ENCODE measurements around the gene ANKRD11.
"Not testable (repeated sequence)": the region's sequence is repeated elsewhere in the genome, so short reads cannot be mapped to it uniquely, and the experiment has no call there.

ANKRD11 gene

GRCh38 chr16:89332243-89332901, 158.0 kb downstream of the ANKRD11 start:
- H3K4me3 ChIP-seq (ENCODE audit: control insufficient read depth, low read depth, low read length): no peak overlapping the region
- no peak for DNase-seq (ENCODE audit: low read depth)
- TF ChIP-seq CTCF (IDR thresholded peaks at IDR 0.05; ENCODE audit: control insufficient read depth, insufficient read depth, low read depth, low read length, missing control alignments): no peak

DNA sequence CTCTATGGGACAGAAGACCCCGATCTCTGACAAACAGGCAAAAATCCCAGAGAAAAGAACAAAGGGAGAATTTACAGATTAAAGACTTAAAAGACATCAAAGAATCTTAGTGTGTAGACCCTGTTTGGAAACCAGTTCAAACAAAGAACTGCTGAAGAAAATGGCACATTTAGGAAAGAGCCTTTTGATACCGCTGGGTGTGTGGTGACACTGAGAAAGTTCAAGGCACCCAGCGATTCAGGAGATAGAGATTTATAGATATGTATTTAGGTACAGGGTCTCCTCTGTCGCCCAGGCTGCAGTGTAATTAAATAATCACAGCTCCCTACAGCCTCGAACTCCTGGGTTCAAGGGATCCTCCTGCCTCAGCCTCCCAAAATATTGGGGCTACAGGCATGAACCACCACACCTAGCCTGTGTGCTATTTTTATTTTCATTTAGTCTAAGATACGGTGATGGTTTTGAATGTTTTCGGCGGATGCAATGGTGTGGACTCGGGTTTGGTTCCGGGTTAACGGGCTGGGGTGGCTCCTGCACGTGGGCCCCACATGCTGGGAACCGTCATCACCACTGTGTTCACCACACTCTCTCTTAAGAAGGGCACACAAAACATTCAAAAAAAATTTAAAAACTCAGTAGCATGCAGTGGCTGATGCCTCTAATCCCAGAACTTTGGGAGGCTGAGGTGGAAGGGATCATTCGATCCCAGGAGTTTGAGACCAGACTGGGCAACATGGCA, 158.8 kb downstream of the ANKRD11 start:
- H3K4me3 ChIP-seq (ENCODE audit: control insufficient read depth, low read depth, low read length): no peak overlapping the region
- TF ChIP-seq CTCF (IDR thresholded peaks at IDR 0.05; ENCODE audit: control insufficient read depth, insufficient read depth, low read depth, low read length, missing control alignments): no peak
- no peak for DNase-seq (ENCODE audit: low read depth)

- TF ChIP-seq CTCF (IDR thresholded peaks at IDR 0.05; ENCODE audit: control insufficient read depth, insufficient read depth, low read depth, low read length, missing control alignments): no peak
- H3K4me3 ChIP-seq (ENCODE audit: control insufficient read depth, low read depth, low read length): no peak overlapping the region
- no peak for DNase-seq (ENCODE audit: low read depth)
Observed at GRCh38 chr16:89330177-89330856, 160.0 kb downstream of the ANKRD11 start.

GRCh38 chr16:89329830-89330176, 160.6 kb downstream of the ANKRD11 start:
- H3K4me3 ChIP-seq (ENCODE audit: control insufficient read depth, low read depth, low read length); DNase-seq (ENCODE audit: low read depth): not testable (repeated sequence)

DNA sequence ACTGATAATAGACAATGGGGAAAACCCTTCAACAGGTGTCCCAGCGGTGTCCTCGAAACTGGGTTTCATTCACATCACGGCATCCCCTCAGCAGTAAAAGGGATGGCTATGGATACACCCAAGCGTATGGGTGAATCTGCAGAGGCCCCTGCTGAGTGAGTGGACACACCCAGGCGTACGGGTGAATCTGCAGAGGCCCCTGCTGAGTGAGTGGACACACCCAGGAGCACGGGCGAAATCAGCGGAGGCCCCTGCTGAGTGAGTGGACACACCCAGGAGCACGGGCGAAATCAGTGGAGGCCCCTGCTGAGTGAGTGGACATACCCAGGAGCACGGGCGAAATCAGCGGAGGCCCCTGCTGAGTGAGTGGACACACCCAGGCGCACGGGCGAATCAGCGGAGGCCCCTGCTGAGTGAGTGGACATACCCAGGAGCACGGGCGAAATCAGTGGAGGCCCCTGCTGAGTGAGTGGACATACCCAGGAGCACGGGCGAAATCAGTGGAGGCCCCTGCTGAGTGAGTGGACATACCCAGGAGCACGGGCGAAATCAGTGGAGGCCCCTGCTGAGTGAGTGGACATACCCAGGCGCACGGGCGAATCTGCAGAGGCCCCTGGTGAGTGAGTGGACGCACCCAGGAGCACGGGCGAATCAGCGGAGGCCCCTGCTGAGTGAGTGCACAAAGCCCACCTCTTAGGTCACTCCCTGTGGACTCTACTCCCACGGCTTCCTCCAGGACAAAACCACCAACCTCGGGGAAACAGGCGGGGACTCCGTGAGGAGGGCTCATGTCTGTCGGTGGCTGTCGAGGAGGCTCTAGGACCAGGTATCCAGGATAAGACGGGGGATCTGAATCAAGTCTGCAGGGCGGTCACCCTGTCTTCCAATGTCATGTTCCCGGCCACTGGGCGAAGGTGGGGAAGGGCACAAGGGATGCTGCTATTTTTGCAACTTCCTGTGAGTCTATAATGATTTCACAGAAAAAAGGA, 161.7 kb downstream of the ANKRD11 start:
- DNase-seq (ENCODE audit: low read depth); H3K4me3 ChIP-seq (ENCODE audit: control insufficient read depth, low read depth, low read length): not testable (repeated sequence)

DNA sequence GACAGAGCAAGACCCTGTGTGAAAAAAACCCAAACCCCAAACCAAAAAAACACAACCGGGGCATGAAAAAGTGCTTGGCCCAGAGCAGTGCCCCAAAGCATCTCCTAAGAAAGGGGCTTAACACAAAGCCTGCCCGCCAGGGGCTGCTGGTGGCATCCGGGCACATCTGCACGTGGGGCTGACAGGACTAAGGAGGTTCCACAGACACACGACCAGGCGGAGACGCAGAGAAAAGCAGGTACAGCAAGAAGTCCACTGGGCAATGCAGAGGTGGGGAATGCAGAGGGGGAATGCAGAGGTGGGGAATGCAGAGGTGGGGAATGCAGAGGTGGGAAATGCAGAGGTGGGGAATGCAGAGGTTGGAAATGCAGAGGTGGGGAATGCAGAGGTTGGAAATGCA, 163.6 kb downstream of the ANKRD11 start:
- H3K4me3 ChIP-seq (ENCODE audit: control insufficient read depth, low read depth, low read length): no peak overlapping the region
- no peak for TF ChIP-seq CTCF (IDR thresholded peaks at IDR 0.05; ENCODE audit: control insufficient read depth, insufficient read depth, low read depth, low read length, missing control alignments)
- DNase-seq (ENCODE audit: low read depth): no peak

DNA sequence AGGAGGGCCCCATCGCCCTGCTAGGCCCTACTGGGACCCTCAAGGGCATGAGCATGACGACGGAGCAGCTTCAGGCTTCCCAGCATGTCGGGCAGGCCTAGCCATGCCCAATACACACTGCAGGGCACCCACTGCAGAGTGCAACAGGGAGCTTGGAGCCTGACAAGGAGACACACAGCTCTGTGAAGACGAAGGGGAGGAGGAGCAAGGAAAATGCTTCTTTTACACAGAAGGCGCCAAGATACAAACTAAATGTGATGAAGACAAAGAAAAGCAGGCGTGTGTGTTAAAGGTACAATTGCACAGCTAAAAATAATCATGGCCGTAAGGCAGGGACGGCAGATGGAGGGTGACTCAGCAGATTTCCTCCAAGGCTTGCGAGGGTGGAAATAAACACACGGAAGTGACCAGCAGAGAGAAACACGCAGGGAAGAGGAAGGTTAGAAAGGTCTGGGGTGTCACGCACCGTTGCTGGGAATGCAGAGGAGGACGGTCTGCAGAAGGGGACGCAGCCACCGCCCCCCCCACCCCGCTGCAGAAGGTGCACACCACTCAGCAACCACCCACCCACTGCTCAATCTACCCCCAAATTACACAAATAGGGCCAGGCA, 164.4 kb downstream of the ANKRD11 start:
- no peak overlapping the region for H3K4me3 ChIP-seq (ENCODE audit: control insufficient read depth, low read depth, low read length)
- DNase-seq (ENCODE audit: low read depth): no peak
- TF ChIP-seq CTCF (IDR thresholded peaks at IDR 0.05; ENCODE audit: control insufficient read depth, insufficient read depth, low read depth, low read length, missing control alignments): no peak

Data from AG09309 (cell line).